B cell (primary cell): ENCODE data around the gene SDCCAG8. TPM values are rescaled to one million over a fixed set of nuclear protein-coding genes. Genes with fewer than 3 reads are reported as not detected.

ENCODE experiments used
- ATAC-seq: fragments of 200-7000 bp; cut with Tn5 transposase; one replicate; pipeline ENCODE4 v1.10.0; 2021; ENCODE audit warnings: low read depth, mild to moderate bottlenecking, moderate number of reproducible peaks, moderate library complexity
- CTCF ChIA-PET: fragments of 350-600 bp; sonication (Branson Sonifier 250); formaldehyde crosslinking; loops from one replicate; lab custom pipeline; 2021; ENCODE audit warnings: antibody characterized with exemption, inconsistent platforms; lab: Charles Lee
- POLR2A ChIA-PET: fragments of 350-600 bp; sonication (Branson Sonifier 250); formaldehyde crosslinking; loops from one replicate; lab custom pipeline; 2021; ENCODE audit warnings: antibody characterized with exemption; lab: Charles Lee
- DNase-seq: peaks from one replicate; pipeline ENCODE4 v3.0.0; 2013
- H2AFZ ChIP-seq: 2 replicates; pipeline ENCODE4 v1.6.1; 2012; ENCODE audit warnings: mild to moderate bottlenecking, low read depth, low read length; ENCODE audit not compliant: insufficient read depth, poor library complexity, severe bottlenecking
- H3K27ac ChIP-seq, 2 donors: 1 replicate in 1 of 2; 2 replicates in 1 of 2; pipeline ENCODE4 v1.5.1; 2012 to 2013; ENCODE audit warnings: low read length in 2 of 2, mild to moderate bottlenecking in 2 of 2, moderate library complexity in 1 of 2
- H3K27me3 ChIP-seq, 4 experiments: fragments of 200-600 bp in 1 of 4; sonication (generic) in 1 of 4; replicated peaks in 1 of 4; 1 replicate in 2 of 4; 2 replicates in 2 of 4; pipeline versions ENCODE4 v1.6.1 to v1.7.0; 2013 to 2016; ENCODE audit warnings: low read length in 3 of 4, mild to moderate bottlenecking in 2 of 4, mixed read lengths in 1 of 4, moderate library complexity in 1 of 4; ENCODE audit not compliant: insufficient read depth in 4 of 4, control insufficient read depth in 3 of 4; ENCODE audit errors: control extremely low read depth in 1 of 4
- H3K36me3 ChIP-seq, 2 experiments: replicated peaks in 1 of 2; 1 replicate in 1 of 2; 2 replicates in 1 of 2; pipeline versions ENCODE4 v1.6.1 to v1.7.1; 2013; ENCODE audit warnings: low read length in 1 of 2; ENCODE audit not compliant: insufficient read depth in 2 of 2, control insufficient read depth in 1 of 2; ENCODE audit errors: control extremely low read depth in 1 of 2, extremely low read depth in 1 of 2
- H3K4me1 ChIP-seq, 2 donors: fragments of 200-600 bp in 1 of 2; sonication (generic) in 1 of 2; 1 replicate in 1 of 2; 2 replicates in 1 of 2; pipeline versions ENCODE4 v1.5.1 to v1.6.1; 2013 to 2017; ENCODE audit warnings: low read length in 2 of 2; ENCODE audit not compliant: control insufficient read depth in 2 of 2, insufficient read depth in 2 of 2
- H3K4me2 ChIP-seq: replicated peaks from 2 replicates; pipeline ENCODE3; 2012; ENCODE audit warnings: mild to moderate bottlenecking, low read depth, low read length; ENCODE audit not compliant: poor library complexity, severe bottlenecking
- H3K4me3 ChIP-seq, 5 experiments: fragments of 200-600 bp in 1 of 5; sonication (generic) in 1 of 5; 1 replicate in 3 of 5; 2 replicates in 2 of 5; pipeline versions ENCODE4 v1.5.1 to v1.7.0; 2011 to 2016; ENCODE audit warnings: low read length in 4 of 5, mild to moderate bottlenecking in 4 of 5, low read depth in 2 of 5, control low read depth in 1 of 5, moderate library complexity in 1 of 5; ENCODE audit not compliant: insufficient read depth in 1 of 5; ENCODE audit errors: control extremely low read depth in 1 of 5, extremely low read depth in 1 of 5
- H3K79me2 ChIP-seq: fragments of 200-600 bp; sonication (generic); one replicate; pipeline ENCODE4 v1.6.0; 2016; ENCODE audit warnings: low read length; ENCODE audit not compliant: control insufficient read depth, insufficient read depth
- H3K9ac ChIP-seq: fragments of 200-600 bp; sonication (generic); 2 replicates; pipeline ENCODE4 v1.6.1; 2017; ENCODE audit warnings: mild to moderate bottlenecking, low read length, moderate library complexity
- H3K9me3 ChIP-seq, 3 donors: one replicate each; pipeline versions ENCODE4 v1.6.1 to v1.7.1; 2013; ENCODE audit warnings: low read length in 2 of 3; ENCODE audit not compliant: control insufficient read depth in 2 of 3, insufficient read depth in 1 of 3; ENCODE audit errors: control extremely low read depth in 1 of 3
- H4K20me1 ChIP-seq: 2 replicates; pipeline ENCODE4 v1.6.0; 2012; ENCODE audit warnings: mild to moderate bottlenecking, low read length; ENCODE audit not compliant: insufficient read depth, control insufficient read depth, poor library complexity, severe bottlenecking
- H3K27ac Mint-ChIP-seq: one replicate; pipeline ENCODE4 v1.8.0; 2021; ENCODE audit warnings: mixed read lengths
- H3K27me3 Mint-ChIP-seq: one replicate; pipeline ENCODE4 v1.8.0; 2021; ENCODE audit warnings: mixed read lengths
- H3K4me1 Mint-ChIP-seq: one replicate; pipeline ENCODE4 v1.8.0; 2021; ENCODE audit warnings: mixed read lengths
- H3K4me3 Mint-ChIP-seq: one replicate; pipeline ENCODE4 v1.8.0; 2021; ENCODE audit warnings: mixed read lengths
- H3K9me3 Mint-ChIP-seq: one replicate; pipeline ENCODE4 v1.8.0; 2022; ENCODE audit warnings: mixed read lengths; ENCODE audit not compliant: insufficient read depth
- EZH2 ChIP-seq: IDR thresholded peaks from 2 replicates; pipeline ENCODE4 v1.6.1; 2012; ENCODE audit warnings: borderline replicate concordance, low read depth, mild to moderate bottlenecking, moderate library complexity, low read length; ENCODE audit not compliant: insufficient read depth, poor library complexity, severe bottlenecking
- WGBS: methylation state at CpG from one replicate; pipeline ENCODE4 v1.1.5; 2013; ENCODE audit warnings: missing lambda C conversion rate; ENCODE audit not compliant: insufficient coverage; 5-methylcytosine and 5-hydroxymethylcytosine counted together
- intact Hi-C: fragments of 100-400 bp; cut with micrococcal nuclease; formaldehyde crosslinking; loops from one replicate; pipeline ENCODE4 v1.10.0; 2022
- polyA plus RNA-seq: library from polyadenylated mRNA; depleted of rRNA; stranded (reverse); fragments of >200 nt; gene quantifications from 2 replicates; pipeline ENCODE4 v1.2.3, GENCODE V29; 2012
- total RNA-seq, 2 donors: library from RNA; stranded (reverse); fragments of 120-200 nt in 1 of 2; gene quantifications; 1 replicate in 1 of 2; 2 replicates in 1 of 2; pipeline versions ENCODE4 v1.2.3 to v1.2.4, GENCODE V29; 2013 to 2022
- TF ChIP-seq, protein P1 (sequence below): fragments of 200-600 bp; IDR thresholded peaks from one replicate; pipeline ENCODE4 v1.8.0; 2022; ENCODE audit warnings: antibody characterized with exemption, mild to moderate bottlenecking

Gene SDCCAG8
- total and polyA plus RNA-seq, 2 donors (not counting 1 experiment from before 2014, with no cell fraction given), result 37.1 to 60.7 TPM

DNA sequence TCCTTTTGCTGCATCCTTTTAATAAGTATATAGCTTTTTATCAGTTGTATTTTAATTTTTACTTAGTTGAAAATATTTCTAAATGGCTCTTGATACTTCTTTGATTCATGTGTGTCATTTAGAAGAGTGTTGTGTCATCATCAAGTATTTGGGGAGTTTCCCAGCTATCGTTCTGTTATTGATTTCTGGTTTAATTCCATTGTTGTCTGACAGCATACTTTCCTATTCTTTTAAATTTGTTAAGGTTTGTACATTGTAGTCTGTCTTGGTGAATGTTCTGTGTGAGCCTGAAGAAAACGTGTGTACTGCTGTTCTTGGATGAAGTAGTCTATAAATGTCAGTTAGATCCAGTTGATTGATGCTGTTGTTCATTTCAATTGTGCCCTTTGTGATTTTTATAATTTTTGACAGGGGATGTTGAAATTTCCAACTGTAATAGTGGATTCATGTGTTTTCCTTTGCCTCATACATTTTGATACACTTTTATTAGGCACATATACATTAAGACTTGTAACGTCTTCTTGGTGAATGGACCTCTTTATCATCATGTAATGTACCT is 24.8 kb downstream of the SDCCAG8 start:
- TF ChIP-seq EZH2, result no peak
- TF ChIP-seq, protein P1, sequence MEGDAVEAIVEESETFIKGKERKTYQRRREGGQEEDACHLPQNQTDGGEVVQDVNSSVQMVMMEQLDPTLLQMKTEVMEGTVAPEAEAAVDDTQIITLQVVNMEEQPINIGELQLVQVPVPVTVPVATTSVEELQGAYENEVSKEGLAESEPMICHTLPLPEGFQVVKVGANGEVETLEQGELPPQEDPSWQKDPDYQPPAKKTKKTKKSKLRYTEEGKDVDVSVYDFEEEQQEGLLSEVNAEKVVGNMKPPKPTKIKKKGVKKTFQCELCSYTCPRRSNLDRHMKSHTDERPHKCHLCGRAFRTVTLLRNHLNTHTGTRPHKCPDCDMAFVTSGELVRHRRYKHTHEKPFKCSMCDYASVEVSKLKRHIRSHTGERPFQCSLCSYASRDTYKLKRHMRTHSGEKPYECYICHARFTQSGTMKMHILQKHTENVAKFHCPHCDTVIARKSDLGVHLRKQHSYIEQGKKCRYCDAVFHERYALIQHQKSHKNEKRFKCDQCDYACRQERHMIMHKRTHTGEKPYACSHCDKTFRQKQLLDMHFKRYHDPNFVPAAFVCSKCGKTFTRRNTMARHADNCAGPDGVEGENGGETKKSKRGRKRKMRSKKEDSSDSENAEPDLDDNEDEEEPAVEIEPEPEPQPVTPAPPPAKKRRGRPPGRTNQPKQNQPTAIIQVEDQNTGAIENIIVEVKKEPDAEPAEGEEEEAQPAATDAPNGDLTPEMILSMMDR, result no peak
- ATAC-seq (no peak), DNase-seq (no peak)
- POLR2A ChIA-PET, result no interaction called here
- Mint-ChIP-seq H3K4me3 (no peak overlapping the region), H3K27me3 (no peaks in the 10 kb centered on the region), H3K9me3 (peaks cover 2% of the 10 kb centered on the region), H3K4me1 (peaks cover 15% of the 10 kb centered on the region), H3K27ac (peak overlapping the region; percentile 74)
- Histone ChIP-seq H3K27me3 (no peaks in the 10 kb centered on the region), H2AFZ (no peak overlapping the region), H3K36me3 (peaks cover 0 to 11% of the 10 kb centered on the region in 2 experiments), H4K20me1 (no peaks in the 10 kb centered on the region), H3K4me1 (peaks cover 0 to 4% of the 10 kb centered on the region in 2 donors), H3K79me2 (peaks cover 7% of the 10 kb centered on the region), H3K9me3 (peaks cover 0 to 9% (median 4%) of the 10 kb centered on the region in 3 donors), H3K9ac (no peak overlapping the region), H3K4me2 (no peak overlapping the region), H3K27ac (no peak overlapping the region), H3K4me3 (no peak overlapping the region)
- intact Hi-C loops, result no loop called here
- CTCF ChIA-PET, result no interaction called here
- 100% methylated on average over 1 of the region's 3 CpGs for WGBS

GRCh38 chr1:243281672-243282071 is 25.8 kb downstream of the SDCCAG8 start:
- CTCF ChIA-PET, result no interaction called here
- peaks cover 24% of the 10 kb centered on the region for H3K4me1 Mint-ChIP-seq
- POLR2A ChIA-PET, result no interaction called here
- H3K4me2 ChIP-seq, result no peak overlapping the region
- H3K9ac ChIP-seq, result no peak overlapping the region
- no peak overlapping the region for H3K27ac Mint-ChIP-seq
- no peaks in the 10 kb centered on the region for H3K27me3 Mint-ChIP-seq
- H3K79me2 ChIP-seq, result peaks cover 7% of the 10 kb centered on the region
- TF ChIP-seq EZH2, result no peak
- no peak overlapping the region for H2AFZ ChIP-seq
- no peak overlapping the region for H3K4me3 Mint-ChIP-seq
- DNase-seq (no peak), ATAC-seq (no peak)
- no peaks in the 10 kb centered on the region for H3K27me3 ChIP-seq
- H4K20me1 ChIP-seq, result no peaks in the 10 kb centered on the region
- peaks cover 7 to 10% of the 10 kb centered on the region in 2 donors for H3K4me1 ChIP-seq
- H3K27ac ChIP-seq, result no peak overlapping the region
- peaks cover 2% of the 10 kb centered on the region for H3K9me3 Mint-ChIP-seq
- H3K9me3 ChIP-seq, result peaks cover 0 to 9% (median 4%) of the 10 kb centered on the region in 3 donors
- 100% methylated on average over 1 of the region's 5 CpGs for WGBS
- peaks cover 0 to 1% of the 10 kb centered on the region in 2 experiments for H3K36me3 ChIP-seq
- H3K4me3 ChIP-seq, result no peak overlapping the region
- intact Hi-C loops, result no loop called here
